MM.1S (cell line): ENCODE data around the gene LRRC8C.

Source experiments
- DNase-seq: peaks from one replicate; pipeline ENCODE4 v3.0.0-alpha.2; 2015
- H2AFZ ChIP-seq: fragments of 300-600 bp; sonication (generic); 2 replicates; pipeline ENCODE4 v1.6.0; 2016; ENCODE audit warnings: antibody characterized with exemption, low read length
- H3F3A ChIP-seq: fragments of 300-600 bp; sonication (generic); 2 replicates; pipeline ENCODE4 v1.6.1; 2016; ENCODE audit warnings: mild to moderate bottlenecking, antibody characterized with exemption, low read length, moderate library complexity, mixed read lengths; ENCODE audit not compliant: insufficient read depth
- H3K27ac ChIP-seq: fragments of 300-600 bp; sonication (generic); 2 replicates; pipeline ENCODE4 v1.5.1; 2016; ENCODE audit warnings: mild to moderate bottlenecking, low read length
- H3K27me3 ChIP-seq: fragments of 300-600 bp; sonication (generic); replicated peaks from 2 replicates; pipeline ENCODE4 v1.6.0; 2016; ENCODE audit warnings: low read length; ENCODE audit not compliant: insufficient read depth
- H3K36me3 ChIP-seq: fragments of 300-600 bp; sonication (generic); replicated peaks from 2 replicates; pipeline ENCODE4 v1.6.1; 2016; ENCODE audit warnings: mild to moderate bottlenecking, low read length, mixed read lengths; ENCODE audit not compliant: insufficient read depth
- H3K4me1 ChIP-seq: fragments of 300-600 bp; sonication (generic); 2 replicates; pipeline ENCODE4 v1.6.1; 2016; ENCODE audit warnings: low read length, mixed read lengths
- H3K4me2 ChIP-seq: fragments of 300-600 bp; sonication (generic); 2 replicates; pipeline ENCODE4 v1.6.0; 2016; ENCODE audit warnings: low read depth, low read length
- H3K4me3 ChIP-seq: fragments of 300-600 bp; sonication (generic); 2 replicates; pipeline ENCODE4 v1.5.1; 2016; ENCODE audit warnings: low read length, mixed read lengths
- H3K79me2 ChIP-seq: fragments of 300-600 bp; sonication (generic); 2 replicates; pipeline ENCODE4 v1.6.1; 2016; ENCODE audit warnings: mixed run types, low read length, mixed read lengths
- H3K9ac ChIP-seq: fragments of 300-600 bp; sonication (generic); 2 replicates; pipeline ENCODE4 v1.6.1; 2016; ENCODE audit warnings: low read length, mixed read lengths
- H3K9me2 ChIP-seq: fragments of 300-600 bp; sonication (generic); replicated peaks from 2 replicates; pipeline ENCODE4 v1.6.1; 2016; ENCODE audit warnings: mild to moderate bottlenecking, low read length, mixed read lengths; ENCODE audit not compliant: insufficient read depth
- H3K9me3 ChIP-seq: fragments of 300-600 bp; sonication (generic); replicated peaks from 2 replicates; pipeline ENCODE4 v1.6.1; 2016; ENCODE audit warnings: mild to moderate bottlenecking, low read length, mixed read lengths; ENCODE audit not compliant: insufficient read depth
- H4K20me1 ChIP-seq: fragments of 300-600 bp; sonication (generic); 2 replicates; pipeline ENCODE4 v1.6.1; 2016; ENCODE audit warnings: mild to moderate bottlenecking, low read length, moderate library complexity, mixed read lengths; ENCODE audit not compliant: insufficient read depth
- EZH2 ChIP-seq: fragments of 300-600 bp; sonication (generic); optimal IDR thresholded peaks from 2 replicates; pipeline ENCODE3; 2017; ENCODE audit warnings: low read depth, mild to moderate bottlenecking, antibody characterized with exemption, low read length, mixed read lengths
- EZH2phosphoT487 ChIP-seq: fragments of 300-600 bp; sonication (generic); IDR thresholded peaks from 2 replicates; pipeline ENCODE4 v1.6.1; 2018; ENCODE audit warnings: antibody characterized with exemption, low read length
- TF ChIP-seq, protein P1 (sequence below): fragments of 300-600 bp; sonication (generic); IDR thresholded peaks from 2 replicates; pipeline ENCODE4 v1.5.1; 2016; ENCODE audit warnings: antibody characterized with exemption, low read length, mixed read lengths

LRRC8C gene

DNA sequence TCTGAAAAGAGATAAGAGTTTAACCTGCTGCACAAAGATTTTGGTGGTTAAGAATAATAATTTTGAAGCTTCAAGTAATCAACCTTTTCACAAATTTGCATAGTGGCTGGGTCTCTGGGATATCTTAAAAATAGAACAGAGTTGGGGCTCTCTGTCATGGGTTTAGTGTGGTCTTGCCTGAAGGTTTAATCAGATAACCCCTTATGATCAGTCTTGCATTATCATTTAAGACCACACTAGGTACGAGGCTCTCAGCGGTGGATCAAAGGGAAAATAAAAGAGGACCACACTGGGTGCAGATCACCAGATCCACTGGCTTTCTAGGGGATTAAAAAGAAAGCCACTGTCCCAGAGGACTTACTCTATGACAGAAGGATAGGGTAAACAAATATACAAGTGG is 19.5 kb downstream of the LRRC8C start:
- H4K20me1 ChIP-seq: no peaks in the 10 kb centered on the region
- H2AFZ ChIP-seq: no peak overlapping the region
- peaks cover 86% of the 10 kb centered on the region for H3K79me2 ChIP-seq
- no peak overlapping the region for H3K9ac ChIP-seq
- TF ChIP-seq EZH2phosphoT487 (no peak), EZH2 (no peak)
- TF ChIP-seq, protein P1, sequence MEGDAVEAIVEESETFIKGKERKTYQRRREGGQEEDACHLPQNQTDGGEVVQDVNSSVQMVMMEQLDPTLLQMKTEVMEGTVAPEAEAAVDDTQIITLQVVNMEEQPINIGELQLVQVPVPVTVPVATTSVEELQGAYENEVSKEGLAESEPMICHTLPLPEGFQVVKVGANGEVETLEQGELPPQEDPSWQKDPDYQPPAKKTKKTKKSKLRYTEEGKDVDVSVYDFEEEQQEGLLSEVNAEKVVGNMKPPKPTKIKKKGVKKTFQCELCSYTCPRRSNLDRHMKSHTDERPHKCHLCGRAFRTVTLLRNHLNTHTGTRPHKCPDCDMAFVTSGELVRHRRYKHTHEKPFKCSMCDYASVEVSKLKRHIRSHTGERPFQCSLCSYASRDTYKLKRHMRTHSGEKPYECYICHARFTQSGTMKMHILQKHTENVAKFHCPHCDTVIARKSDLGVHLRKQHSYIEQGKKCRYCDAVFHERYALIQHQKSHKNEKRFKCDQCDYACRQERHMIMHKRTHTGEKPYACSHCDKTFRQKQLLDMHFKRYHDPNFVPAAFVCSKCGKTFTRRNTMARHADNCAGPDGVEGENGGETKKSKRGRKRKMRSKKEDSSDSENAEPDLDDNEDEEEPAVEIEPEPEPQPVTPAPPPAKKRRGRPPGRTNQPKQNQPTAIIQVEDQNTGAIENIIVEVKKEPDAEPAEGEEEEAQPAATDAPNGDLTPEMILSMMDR: no peak
- no peak for DNase-seq
- H3K9me2 ChIP-seq: no peaks in the 10 kb centered on the region
- H3K4me2 ChIP-seq: no peak overlapping the region
- no peaks in the 10 kb centered on the region for H3K9me3 ChIP-seq
- no peak overlapping the region for H3K4me3 ChIP-seq
- no peak overlapping the region for H3K27ac ChIP-seq
- no peaks in the 10 kb centered on the region for H3F3A ChIP-seq
- no peaks in the 10 kb centered on the region for H3K36me3 ChIP-seq
- no peaks in the 10 kb centered on the region for H3K27me3 ChIP-seq
- no peaks in the 10 kb centered on the region for H3K4me1 ChIP-seq

DNA sequence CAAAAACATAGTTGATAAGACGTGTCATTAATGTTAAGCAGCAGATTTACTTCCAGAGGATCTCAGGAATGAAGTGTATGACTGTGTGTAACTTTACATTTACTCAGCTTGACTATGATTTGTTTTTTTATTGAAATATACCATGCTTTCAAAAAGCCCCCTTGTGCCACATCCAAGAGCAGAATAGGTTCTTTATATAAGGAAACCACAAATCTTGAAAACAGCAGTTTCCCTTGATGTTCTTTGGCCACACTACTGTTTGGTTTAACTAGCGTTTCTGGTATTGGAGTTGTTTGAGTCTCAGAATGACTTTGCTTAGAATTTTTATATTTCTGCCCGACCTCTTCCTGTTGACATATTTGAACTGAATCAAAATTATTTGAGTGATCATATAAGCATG is 25.0 kb downstream of the LRRC8C start:
- Histone ChIP-seq H2AFZ (no peak overlapping the region), H3K79me2 (peaks cover 95% of the 10 kb centered on the region), H3F3A (no peaks in the 10 kb centered on the region; the same call in 1 of the 2 replicates), H3K27ac (no peak overlapping the region), H3K4me3 (no peak overlapping the region), H3K9me2 (no peaks in the 10 kb centered on the region), H3K4me2 (0 out of 2 replicates have a peak overlapping the region, but pooled peaks have one; percentile 10), H4K20me1 (no peaks in the 10 kb centered on the region), H3K9me3 (no peaks in the 10 kb centered on the region), H3K36me3 (no peaks in the 10 kb centered on the region), H3K27me3 (no peaks in the 10 kb centered on the region), H3K9ac (no peak overlapping the region), H3K4me1 (peaks cover 7% of the 10 kb centered on the region; the same call in 1 of the 2 replicates)
- DNase-seq: peak; percentile 77
- TF ChIP-seq, protein P1: no peak
- TF ChIP-seq EZH2phosphoT487 (no peak), EZH2 (no peak)

DNA sequence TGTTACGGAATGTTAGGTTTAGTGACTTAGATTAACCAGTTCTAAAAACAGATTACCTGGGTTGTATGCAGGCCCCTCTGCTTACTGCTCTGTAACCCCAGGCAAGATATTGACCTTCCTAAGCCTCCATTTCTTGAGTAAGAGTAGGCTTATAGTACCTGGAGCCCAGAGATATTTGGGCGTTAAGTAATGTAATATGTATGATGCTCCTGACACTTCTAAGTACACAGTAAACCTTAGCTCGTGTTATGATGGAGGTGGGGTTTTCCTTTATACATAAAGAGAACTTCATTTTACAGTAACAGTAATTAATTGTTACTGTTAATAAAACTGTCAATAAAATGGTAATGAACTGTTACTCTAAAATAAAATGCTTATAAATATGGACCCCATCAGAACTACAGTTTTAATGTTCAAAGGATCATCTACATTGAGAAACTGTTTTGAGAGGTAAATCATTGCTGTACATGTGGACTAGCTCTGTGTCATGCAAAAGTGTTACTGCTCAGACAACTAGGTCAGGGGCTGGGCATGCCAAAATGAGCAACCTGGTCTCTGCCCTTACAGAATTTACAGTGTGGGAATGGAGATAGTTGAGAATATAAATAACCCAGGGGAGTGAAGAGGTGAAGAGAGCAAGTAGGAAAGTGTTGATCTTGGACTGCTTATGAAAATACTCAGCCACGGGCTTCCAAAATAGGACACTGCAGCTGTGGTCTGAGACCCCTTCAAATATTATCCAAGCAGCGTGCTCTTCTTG is 26.6 kb downstream of the LRRC8C start:
- no peak overlapping the region for H3K27ac ChIP-seq
- H3F3A ChIP-seq: no peaks in the 10 kb centered on the region; the same call in 1 of the 2 replicates
- no peak overlapping the region for H3K4me2 ChIP-seq
- H3K9me2 ChIP-seq: no peaks in the 10 kb centered on the region
- H3K27me3 ChIP-seq: no peaks in the 10 kb centered on the region
- H4K20me1 ChIP-seq: no peaks in the 10 kb centered on the region
- H3K36me3 ChIP-seq: no peaks in the 10 kb centered on the region
- H3K9me3 ChIP-seq: no peaks in the 10 kb centered on the region
- peaks cover 86% of the 10 kb centered on the region for H3K79me2 ChIP-seq
- no peak overlapping the region for H2AFZ ChIP-seq
- TF ChIP-seq, protein P1: no peak
- no peak for TF ChIP-seq EZH2
- no peak for TF ChIP-seq EZH2phosphoT487
- no peak overlapping the region for H3K9ac ChIP-seq
- DNase-seq: no peak
- H3K4me3 ChIP-seq: no peak overlapping the region
- peaks cover 7% of the 10 kb centered on the region; the same call in 1 of the 2 replicates for H3K4me1 ChIP-seq
